NCI-H526 treated with DMSO at 0.1 percent for 48 hours (cell line): ENCODE data around the gene CELF4.

Experiments
- DNase-seq: peaks from one replicate; lab custom pipeline; 2025; lab: John Stamatoyannopoulos, UW

Gene CELF4

GRCh38 chr18:37348729-37349128 is 216.9 kb downstream of the CELF4 start:
- DNase-seq, result no peak

DNA sequence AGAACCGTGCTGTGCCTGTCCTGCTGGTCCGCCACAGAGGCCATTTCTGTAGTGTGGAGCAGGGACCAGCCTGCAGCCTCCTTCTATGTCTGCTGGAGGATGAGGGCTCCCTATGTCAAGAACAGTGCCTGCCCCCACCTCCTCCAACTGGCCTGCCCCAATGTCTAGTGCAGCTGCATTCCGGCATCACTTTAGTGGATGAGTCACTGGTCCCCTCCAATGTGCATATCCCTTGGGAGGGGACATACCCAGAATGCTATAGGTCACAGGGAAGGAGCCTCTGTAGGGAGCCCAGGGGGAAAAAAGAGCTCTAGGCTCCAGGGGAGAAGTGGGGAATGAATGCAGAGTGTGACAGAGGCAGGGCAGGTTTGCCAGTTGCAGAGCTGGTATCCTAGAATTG is 219.6 kb downstream of the CELF4 start:
- no peak for DNase-seq

- DNase-seq, result no peak
These were observed 222.1 kb downstream of the CELF4 start for GRCh38 chr18:37343542-37343851.

- DNase-seq, result no peak
These were observed 224.0 kb downstream of the CELF4 start for GRCh38 chr18:37341473-37342086.

- DNase-seq, result no peak
These were observed 224.6 kb downstream of the CELF4 start for GRCh38 chr18:37341016-37341415.

- no peak for DNase-seq
These were observed 225.8 kb downstream of the CELF4 start for GRCh38 chr18:37339701-37340215.

DNA sequence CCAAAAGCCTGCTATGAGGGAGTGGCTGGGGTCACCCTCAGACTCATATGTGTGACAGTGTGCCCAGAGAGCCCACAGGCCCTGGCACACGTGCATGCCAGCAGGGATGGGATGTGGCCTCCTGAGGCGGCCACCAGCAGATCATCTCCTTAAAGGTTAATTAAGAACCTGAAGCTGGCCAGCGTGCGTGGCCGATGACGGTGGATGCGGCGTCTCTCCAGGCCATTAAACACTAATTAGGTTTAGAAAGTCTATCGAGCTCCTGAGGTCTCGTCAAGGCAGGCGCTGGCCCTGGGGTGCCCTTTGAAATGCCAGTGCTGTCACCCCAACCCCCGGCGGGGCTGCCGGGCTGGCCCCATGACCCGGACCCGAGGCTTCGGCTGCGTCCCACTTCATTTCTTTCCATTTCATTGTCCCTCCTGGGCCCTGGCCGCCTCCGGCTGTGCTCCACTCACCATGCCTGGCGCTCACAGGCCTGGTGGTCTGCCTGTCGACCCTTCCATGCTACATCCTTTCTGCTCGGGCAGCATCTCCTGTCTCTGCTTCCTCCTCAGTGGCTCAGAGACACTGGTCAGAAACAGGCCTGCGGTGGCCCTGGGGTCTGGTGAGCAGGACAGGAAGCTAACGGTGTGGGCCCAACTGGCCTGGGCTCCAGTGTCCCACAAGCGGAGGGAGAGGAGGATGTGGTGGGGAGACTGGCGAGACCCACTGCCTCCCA is 228.9 kb downstream of the CELF4 start:
- no peak for DNase-seq

- DNase-seq, result no peak
These were observed 230.2 kb downstream of the CELF4 start for GRCh38 chr18:37335409-37335736.

GRCh38 chr18:37334631-37335408 is 230.8 kb downstream of the CELF4 start:
- no peak for DNase-seq

DNA sequence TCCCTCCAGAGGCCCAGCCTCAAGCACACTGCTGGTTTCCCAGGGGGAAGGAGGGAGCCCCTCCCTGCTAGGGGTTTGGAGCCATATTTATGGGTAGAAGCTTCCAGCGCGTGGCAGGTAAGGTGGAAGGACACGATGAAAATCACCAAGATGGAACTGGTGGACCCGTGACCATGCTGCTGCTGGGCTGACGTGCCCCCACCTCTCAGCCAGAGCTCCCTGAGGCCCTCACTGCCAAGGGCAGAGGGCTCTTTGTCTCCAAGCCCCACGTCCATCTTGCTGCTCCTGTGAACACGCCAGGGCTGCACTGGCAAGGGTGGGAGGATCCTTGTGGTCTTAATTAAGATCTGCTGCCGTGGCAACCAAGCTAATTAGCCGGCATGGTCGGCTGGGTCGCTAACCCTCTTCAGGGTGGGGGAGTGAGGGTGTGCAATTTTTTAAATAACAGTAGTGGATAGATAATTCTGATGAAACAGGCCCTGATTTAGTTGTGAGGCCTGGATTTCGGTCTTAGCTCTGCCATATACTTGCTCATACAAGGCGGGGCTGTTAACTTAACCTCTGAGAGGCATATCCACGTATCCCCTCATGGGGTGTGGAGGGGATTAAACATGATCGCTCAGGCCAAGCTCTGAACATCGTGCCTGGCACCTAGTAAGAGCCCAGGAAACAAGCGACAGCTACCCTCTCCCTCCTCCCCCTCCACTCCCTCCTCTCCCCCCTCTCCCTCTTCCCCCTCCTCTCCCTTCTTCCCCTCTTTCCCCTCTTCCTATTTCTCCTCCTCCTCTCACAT is 232.8 kb downstream of the CELF4 start:
- DNase-seq, result no peak

DNA sequence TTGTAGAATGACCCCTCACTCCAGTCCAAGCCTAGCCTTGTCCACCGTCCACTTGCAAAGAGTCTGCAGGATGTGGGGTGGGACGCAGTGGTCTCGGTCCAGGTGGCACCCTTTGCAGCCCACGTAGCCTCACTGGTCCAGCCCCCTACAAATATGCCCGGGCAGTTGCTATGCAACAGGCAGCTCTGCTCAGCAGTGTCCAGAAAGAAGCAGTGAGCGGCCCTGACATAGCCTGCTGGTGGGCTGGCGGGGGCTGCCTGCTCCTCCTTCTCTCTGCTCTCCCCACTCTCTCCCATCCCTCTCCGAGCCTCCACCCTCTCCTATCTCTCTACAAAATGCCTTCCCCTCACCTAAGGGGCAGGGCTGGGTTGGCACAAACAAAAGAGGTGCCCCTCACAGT is 233.4 kb downstream of the CELF4 start:
- DNase-seq, result no peak

DNA sequence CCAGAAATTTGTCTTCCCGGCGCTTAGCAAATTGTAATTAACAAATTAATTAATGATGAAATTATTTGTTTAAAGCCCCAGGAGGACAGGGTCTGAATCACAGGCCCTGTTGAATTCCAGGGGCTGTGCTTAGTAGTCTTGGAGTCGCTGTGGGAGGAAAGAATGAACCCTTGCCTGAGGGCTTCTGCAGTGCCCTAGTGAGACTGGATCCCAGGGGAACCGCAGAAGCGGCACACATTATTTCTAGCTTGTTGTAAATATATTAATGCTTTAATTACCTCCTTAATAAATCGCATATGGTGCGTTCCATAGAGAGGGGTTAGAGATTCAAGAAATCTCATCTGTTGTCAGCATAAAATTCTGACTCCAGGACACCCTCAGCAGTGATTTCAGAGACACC is 235.4 kb downstream of the CELF4 start:
- DNase-seq, result no peak

GRCh38 chr18:37328946-37329719 is 236.5 kb downstream of the CELF4 start:
- DNase-seq, result no peak

- no peak for DNase-seq
These were observed 238.5 kb downstream of the CELF4 start for GRCh38 chr18:37327063-37327577.

- no peak for DNase-seq
These were observed 243.0 kb downstream of the CELF4 start for GRCh38 chr18:37322492-37323035.

DNA sequence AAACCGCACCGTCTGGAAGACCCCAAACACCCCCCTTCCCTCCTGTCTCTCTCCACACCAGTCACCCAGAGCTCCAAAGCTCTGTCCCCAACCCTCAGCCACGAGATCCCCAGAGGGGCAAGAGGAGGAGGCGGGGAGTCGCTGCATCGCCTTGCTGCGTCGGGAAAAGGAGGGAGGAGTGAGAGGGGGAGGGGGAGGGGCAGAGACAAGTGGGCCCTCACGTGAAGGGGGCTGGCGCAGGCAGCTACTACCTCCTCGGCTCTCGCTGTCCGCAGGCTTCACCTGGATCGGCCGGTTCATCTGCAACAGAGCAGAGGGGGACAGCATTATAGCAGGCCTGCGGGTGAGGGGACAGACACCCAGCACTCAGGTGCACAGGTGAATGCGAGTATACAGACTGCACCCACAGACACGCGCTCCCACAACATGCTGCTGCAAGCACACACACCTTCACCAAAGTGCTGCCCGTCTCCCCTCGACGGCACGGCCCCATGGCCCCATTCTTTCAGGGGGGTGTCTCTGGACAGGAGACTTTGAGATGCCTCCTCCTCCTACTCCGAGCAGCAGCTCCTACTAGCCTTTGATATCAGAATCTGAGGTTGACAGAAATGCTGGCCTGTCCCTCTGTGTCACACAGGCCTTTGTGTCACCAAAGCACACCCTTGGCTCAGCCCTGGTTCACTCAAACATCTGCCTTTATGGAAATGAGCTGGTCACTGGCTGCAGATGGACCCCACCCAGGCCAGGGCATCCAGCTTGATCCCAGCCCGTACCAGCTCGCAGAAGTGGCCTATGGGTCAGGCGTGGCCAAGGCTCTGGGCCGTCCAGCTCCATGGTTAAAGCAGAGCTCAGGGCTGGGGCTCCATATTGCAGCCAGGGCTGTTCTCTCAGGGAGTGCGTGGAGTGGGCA is 243.8 kb downstream of the CELF4 start:
- no peak for DNase-seq

- DNase-seq, result no peak
These were observed 245.3 kb downstream of the CELF4 start for GRCh38 chr18:37320317-37320716.

GRCh38 chr18:37318360-37319355 is 246.9 kb downstream of the CELF4 start:
- DNase-seq, result no peak

GRCh38 chr18:37317486-37317885 is 248.1 kb downstream of the CELF4 start:
- no peak for DNase-seq
